ENCODE data around the gene BIRC5.

The BIRC5 gene

GRCh38 chr17:78205124-78205775 is 8.8 kb upstream of the BIRC5 start:
- H3K9ac ChIP-seq (ENCODE audit: low read depth in 1 of 2, low read length in 2 of 2): no peak overlapping the region
- H3K36me3 ChIP-seq (ENCODE audit: control insufficient read depth in 2 of 2, insufficient read depth in 2 of 2, low read length in 2 of 2): peaks cover 10% of the 10 kb centered on the region in 2 donors
- H3K9me3 ChIP-seq (ENCODE audit: control insufficient read depth in 2 of 2, low read length in 2 of 2): no peaks in the 10 kb centered on the region
- no peaks in the 10 kb centered on the region for H3K27me3 ChIP-seq (ENCODE audit: control insufficient read depth in 2 of 2, insufficient read depth in 2 of 2, low read length in 2 of 2)
- no peak overlapping the region for H3K27ac ChIP-seq (ENCODE audit: low read depth in 2 of 2, low read length in 2 of 2)
- no peaks in the 10 kb centered on the region for H3K4me1 ChIP-seq (ENCODE audit: control insufficient read depth in 2 of 2, insufficient read depth in 2 of 2, low read length in 2 of 2)
- H3K4me3 ChIP-seq (ENCODE audit: low read length in 2 of 2): no peak overlapping the region

- H3K27ac ChIP-seq (ENCODE audit: low read depth in 2 of 2, low read length in 2 of 2): no peak overlapping the region
- peaks cover 10% of the 10 kb centered on the region in 2 donors for H3K36me3 ChIP-seq (ENCODE audit: control insufficient read depth in 2 of 2, insufficient read depth in 2 of 2, low read length in 2 of 2)
- no peak overlapping the region for H3K4me3 ChIP-seq (ENCODE audit: low read length in 2 of 2)
Measured at GRCh38 chr17:78206298-78206697, 7.8 kb upstream of the BIRC5 start.

GRCh38 chr17:78208486-78208885 is 5.6 kb upstream of the BIRC5 start:
- no peak overlapping the region for H3K9ac ChIP-seq (ENCODE audit: low read depth in 1 of 2, low read length in 2 of 2)
- H3K9me3 ChIP-seq (ENCODE audit: control insufficient read depth in 2 of 2, low read length in 2 of 2): no peaks in the 10 kb centered on the region
- no peak overlapping the region for H3K27ac ChIP-seq (ENCODE audit: low read depth in 2 of 2, low read length in 2 of 2)
- H3K4me3 ChIP-seq (ENCODE audit: low read length in 2 of 2): no peak overlapping the region
- no peaks in the 10 kb centered on the region for H3K27me3 ChIP-seq (ENCODE audit: control insufficient read depth in 2 of 2, insufficient read depth in 2 of 2, low read length in 2 of 2)
- no peaks in the 10 kb centered on the region for H3K4me1 ChIP-seq (ENCODE audit: control insufficient read depth in 2 of 2, insufficient read depth in 2 of 2, low read length in 2 of 2)
- H3K36me3 ChIP-seq (ENCODE audit: control insufficient read depth in 2 of 2, insufficient read depth in 2 of 2, low read length in 2 of 2): peaks cover 7% of the 10 kb centered on the region in 2 donors

More at GRCh38 chr17:78206298-78206697, 7.8 kb upstream of the BIRC5 start:
- no peaks in the 10 kb centered on the region for H3K4me1 ChIP-seq (ENCODE audit: control insufficient read depth in 2 of 2, insufficient read depth in 2 of 2, low read length in 2 of 2)
- no peak overlapping the region for H3K9ac ChIP-seq (ENCODE audit: low read depth in 1 of 2, low read length in 2 of 2)
- H3K9me3 ChIP-seq (ENCODE audit: control insufficient read depth in 2 of 2, low read length in 2 of 2): no peaks in the 10 kb centered on the region
- no peaks in the 10 kb centered on the region for H3K27me3 ChIP-seq (ENCODE audit: control insufficient read depth in 2 of 2, insufficient read depth in 2 of 2, low read length in 2 of 2)

- H3K27me3 ChIP-seq (ENCODE audit: control insufficient read depth in 2 of 2, insufficient read depth in 2 of 2, low read length in 2 of 2): no peaks in the 10 kb centered on the region
- H3K27ac ChIP-seq (ENCODE audit: low read depth in 2 of 2, low read length in 2 of 2): no peak overlapping the region
- peaks cover 7% of the 10 kb centered on the region in 2 donors for H3K4me1 ChIP-seq (ENCODE audit: control insufficient read depth in 2 of 2, insufficient read depth in 2 of 2, low read length in 2 of 2)
- H3K9ac ChIP-seq (ENCODE audit: low read depth in 1 of 2, low read length in 2 of 2): no peak overlapping the region
- H3K36me3 ChIP-seq (ENCODE audit: control insufficient read depth in 2 of 2, insufficient read depth in 2 of 2, low read length in 2 of 2): peaks cover 0 to 2% of the 10 kb centered on the region in 2 donors
- no peak overlapping the region for H3K4me3 ChIP-seq (ENCODE audit: low read length in 2 of 2)
- H3K9me3 ChIP-seq (ENCODE audit: control insufficient read depth in 2 of 2, low read length in 2 of 2): no peaks in the 10 kb centered on the region
Measured at GRCh38 chr17:78210111-78210510, 3.9 kb upstream of the BIRC5 start.

- Histone ChIP-seq H3K9ac (ENCODE audit: low read depth in 1 of 2, low read length in 2 of 2) (no peak overlapping the region), H3K27me3 (ENCODE audit: control insufficient read depth in 2 of 2, insufficient read depth in 2 of 2, low read length in 2 of 2) (no peaks in the 10 kb centered on the region), H3K4me3 (ENCODE audit: low read length in 2 of 2) (no peak overlapping the region), H3K36me3 (ENCODE audit: control insufficient read depth in 2 of 2, insufficient read depth in 2 of 2, low read length in 2 of 2) (peaks cover 0 to 2% of the 10 kb centered on the region in 2 donors), H3K27ac (ENCODE audit: low read depth in 2 of 2, low read length in 2 of 2) (no peak overlapping the region), H3K9me3 (ENCODE audit: control insufficient read depth in 2 of 2, low read length in 2 of 2) (no peaks in the 10 kb centered on the region), H3K4me1 (ENCODE audit: control insufficient read depth in 2 of 2, insufficient read depth in 2 of 2, low read length in 2 of 2) (peaks cover 7% of the 10 kb centered on the region in 2 donors)
Measured at GRCh38 chr17:78211032-78211431, 3.0 kb upstream of the BIRC5 start.

GRCh38 chr17:78214706-78215061 is 631 bp downstream of the BIRC5 start:
- peaks cover 7% of the 10 kb centered on the region in 2 donors for H3K4me1 ChIP-seq (ENCODE audit: control insufficient read depth in 2 of 2, insufficient read depth in 2 of 2, low read length in 2 of 2)
- no peaks in the 10 kb centered on the region for H3K36me3 ChIP-seq (ENCODE audit: control insufficient read depth in 2 of 2, insufficient read depth in 2 of 2, low read length in 2 of 2)
- no peaks in the 10 kb centered on the region for H3K27me3 ChIP-seq (ENCODE audit: control insufficient read depth in 2 of 2, insufficient read depth in 2 of 2, low read length in 2 of 2)
- no peaks in the 10 kb centered on the region for H3K9me3 ChIP-seq (ENCODE audit: control insufficient read depth in 2 of 2, low read length in 2 of 2)
- no peak overlapping the region for H3K27ac ChIP-seq (ENCODE audit: low read depth in 2 of 2, low read length in 2 of 2)
- H3K9ac ChIP-seq (ENCODE audit: low read depth in 1 of 2, low read length in 2 of 2): peak overlapping the region in 1 of 2 donors; percentile 68
- peak overlapping the region; percentile 65 to 68 for H3K4me3 ChIP-seq (ENCODE audit: low read length in 2 of 2)

- Histone ChIP-seq H3K4me1 (ENCODE audit: control insufficient read depth in 2 of 2, insufficient read depth in 2 of 2, low read length in 2 of 2) (peaks cover 2 to 3% of the 10 kb centered on the region in 2 donors), H3K9ac (ENCODE audit: low read depth in 1 of 2, low read length in 2 of 2) (no peak overlapping the region), H3K36me3 (ENCODE audit: control insufficient read depth in 2 of 2, insufficient read depth in 2 of 2, low read length in 2 of 2) (peaks cover 0 to 2% of the 10 kb centered on the region in 2 donors), H3K27me3 (ENCODE audit: control insufficient read depth in 2 of 2, insufficient read depth in 2 of 2, low read length in 2 of 2) (no peaks in the 10 kb centered on the region), H3K4me3 (ENCODE audit: low read length in 2 of 2) (no peak overlapping the region), H3K9me3 (ENCODE audit: control insufficient read depth in 2 of 2, low read length in 2 of 2) (no peaks in the 10 kb centered on the region), H3K27ac (ENCODE audit: low read depth in 2 of 2, low read length in 2 of 2) (no peak overlapping the region)
Measured at GRCh38 chr17:78219396-78220150, 5.5 kb downstream of the BIRC5 start.

- H3K27me3 ChIP-seq (ENCODE audit: control insufficient read depth in 2 of 2, insufficient read depth in 2 of 2, low read length in 2 of 2): peaks cover 0 to 3% of the 10 kb centered on the region in 2 donors
- H3K36me3 ChIP-seq (ENCODE audit: control insufficient read depth in 2 of 2, insufficient read depth in 2 of 2, low read length in 2 of 2): peaks cover 0 to 2% of the 10 kb centered on the region in 2 donors
- no peak overlapping the region for H3K9ac ChIP-seq (ENCODE audit: low read depth in 1 of 2, low read length in 2 of 2)
- no peak overlapping the region for H3K4me3 ChIP-seq (ENCODE audit: low read length in 2 of 2)
- H3K4me1 ChIP-seq (ENCODE audit: control insufficient read depth in 2 of 2, insufficient read depth in 2 of 2, low read length in 2 of 2): no peaks in the 10 kb centered on the region
- H3K9me3 ChIP-seq (ENCODE audit: control insufficient read depth in 2 of 2, low read length in 2 of 2): no peaks in the 10 kb centered on the region
- no peak overlapping the region for H3K27ac ChIP-seq (ENCODE audit: low read depth in 2 of 2, low read length in 2 of 2)
Measured at GRCh38 chr17:78223061-78223460, 9.0 kb downstream of the BIRC5 start.

GRCh38 chr17:78223765-78224164 is 9.7 kb downstream of the BIRC5 start:
- H3K9ac ChIP-seq (ENCODE audit: low read depth in 1 of 2, low read length in 2 of 2): no peak overlapping the region
- peaks cover 3 to 4% of the 10 kb centered on the region in 2 donors for H3K27me3 ChIP-seq (ENCODE audit: control insufficient read depth in 2 of 2, insufficient read depth in 2 of 2, low read length in 2 of 2)
- no peaks in the 10 kb centered on the region for H3K9me3 ChIP-seq (ENCODE audit: control insufficient read depth in 2 of 2, low read length in 2 of 2)
- H3K4me1 ChIP-seq (ENCODE audit: control insufficient read depth in 2 of 2, insufficient read depth in 2 of 2, low read length in 2 of 2): no peaks in the 10 kb centered on the region
- H3K27ac ChIP-seq (ENCODE audit: low read depth in 2 of 2, low read length in 2 of 2): no peak overlapping the region
- no peak overlapping the region for H3K4me3 ChIP-seq (ENCODE audit: low read length in 2 of 2)
- peaks cover 0 to 2% of the 10 kb centered on the region in 2 donors for H3K36me3 ChIP-seq (ENCODE audit: control insufficient read depth in 2 of 2, insufficient read depth in 2 of 2, low read length in 2 of 2)

- H3K36me3 ChIP-seq (ENCODE audit: control insufficient read depth in 2 of 2, insufficient read depth in 2 of 2, low read length in 2 of 2): peaks cover 0 to 2% of the 10 kb centered on the region in 2 donors
- no peak overlapping the region for H3K9ac ChIP-seq (ENCODE audit: low read depth in 1 of 2, low read length in 2 of 2)
- H3K27me3 ChIP-seq (ENCODE audit: control insufficient read depth in 2 of 2, insufficient read depth in 2 of 2, low read length in 2 of 2): peaks cover 3 to 4% of the 10 kb centered on the region in 2 donors
- H3K9me3 ChIP-seq (ENCODE audit: control insufficient read depth in 2 of 2, low read length in 2 of 2): no peaks in the 10 kb centered on the region
- no peak overlapping the region for H3K4me3 ChIP-seq (ENCODE audit: low read length in 2 of 2)
- no peak overlapping the region for H3K27ac ChIP-seq (ENCODE audit: low read depth in 2 of 2, low read length in 2 of 2)
- no peaks in the 10 kb centered on the region for H3K4me1 ChIP-seq (ENCODE audit: control insufficient read depth in 2 of 2, insufficient read depth in 2 of 2, low read length in 2 of 2)
Measured at GRCh38 chr17:78224231-78225087, 10.4 kb downstream of the BIRC5 start.
